HG03354 (cell line): ENCODE results near the gene VLDLR.
A peak's percentile ranks its signal among the peaks of the same experiment; 100 is the strongest.

Source experiments
- ATAC-seq: cut with Tn5 transposase; IDR thresholded peaks from one replicate; pipeline ENCODE4 v1.9.1; 2021; ENCODE audit warnings: mild to moderate bottlenecking; ENCODE audit not compliant: unreplicated experiment, poor library complexity, severe bottlenecking

VLDLR gene

GRCh38 chr9:2655411-2655901, 33.9 kb downstream of the VLDLR start:
- ATAC-seq, result peak; percentile 65

DNA sequence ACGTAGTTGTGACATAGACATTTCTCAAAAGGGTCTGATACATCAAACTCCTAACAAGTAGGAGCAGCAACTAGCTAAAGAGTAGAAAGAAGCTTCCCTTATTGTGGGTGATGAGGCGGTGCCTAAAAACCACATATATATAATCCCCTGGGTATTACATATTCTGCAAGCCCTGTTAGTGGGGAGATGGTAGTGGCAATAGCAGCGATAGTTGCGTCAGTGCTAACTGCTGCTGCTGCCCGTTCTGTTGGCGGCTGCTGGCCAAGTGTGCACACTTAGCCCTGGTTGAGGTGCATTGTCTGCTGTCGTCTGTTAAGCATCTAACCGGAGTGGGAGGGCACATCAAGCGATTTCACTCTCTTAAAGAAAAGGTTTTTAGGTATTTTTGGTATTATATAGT, 35.8 kb downstream of the VLDLR start:
- peak; percentile 58 for ATAC-seq

GRCh38 chr9:2662496-2662895, 40.9 kb downstream of the VLDLR start:
- ATAC-seq, result no peak

- no peak for ATAC-seq
These were observed 42.0 kb downstream of the VLDLR start for GRCh38 chr9:2663461-2664173.

- ATAC-seq, result no peak
These were observed 42.8 kb downstream of the VLDLR start for GRCh38 chr9:2664174-2665065.

GRCh38 chr9:2666569-2666968, 45.0 kb downstream of the VLDLR start:
- no peak for ATAC-seq

- ATAC-seq, result no peak
These were observed 51.6 kb downstream of the VLDLR start for GRCh38 chr9:2673161-2673560.

- ATAC-seq, result no peak
These were observed 52.7 kb downstream of the VLDLR start for GRCh38 chr9:2674141-2674824.

- no peak for ATAC-seq
These were observed 54.2 kb downstream of the VLDLR start for GRCh38 chr9:2675834-2676233.

GRCh38 chr9:2676466-2676865, 54.9 kb downstream of the VLDLR start:
- ATAC-seq, result no peak

DNA sequence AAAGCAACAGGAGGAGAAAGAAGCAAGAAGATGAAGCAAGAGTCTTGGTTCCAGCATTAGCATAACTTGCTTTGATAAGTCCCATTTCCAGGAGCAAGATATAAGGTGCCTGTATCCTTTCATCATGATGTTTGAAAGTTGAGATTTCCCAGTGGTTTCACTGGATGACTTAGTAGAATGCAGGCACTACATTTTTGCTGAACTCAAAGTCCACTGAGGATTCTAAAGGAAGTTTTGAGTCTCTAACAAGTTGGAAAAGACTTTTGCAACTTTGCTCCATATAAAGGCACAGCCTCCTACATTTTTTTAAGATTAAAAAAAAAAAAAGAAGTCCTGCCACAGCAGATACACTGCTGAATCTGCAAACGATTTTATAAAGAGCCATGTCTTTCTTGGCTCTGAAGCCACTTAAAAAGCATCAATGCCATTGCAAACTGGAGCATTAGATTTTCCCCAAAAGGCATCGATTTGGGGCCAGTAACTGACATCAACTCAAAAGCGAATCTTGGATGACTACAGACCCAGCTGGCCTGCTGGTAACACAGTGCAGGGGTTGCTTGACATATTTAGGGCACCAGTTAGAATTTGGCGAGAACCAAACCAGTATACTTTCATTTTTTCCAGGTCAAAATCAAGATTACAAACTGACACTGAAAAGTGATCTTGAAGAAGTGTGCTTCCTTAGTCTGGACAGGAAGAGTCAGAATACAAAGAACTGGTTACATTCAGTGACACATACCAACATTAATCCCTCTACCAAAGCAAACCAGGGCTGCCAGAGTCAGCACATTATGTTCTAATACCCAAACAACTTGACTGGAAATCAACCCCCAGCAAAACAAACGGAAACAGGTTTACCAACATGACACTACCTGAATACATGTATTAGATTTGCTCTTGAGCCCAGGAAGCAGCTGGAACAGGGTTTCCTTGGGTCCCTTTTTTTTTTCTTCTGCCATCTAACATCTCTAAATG, 56.6 kb downstream of the VLDLR start:
- no peak for ATAC-seq

DNA sequence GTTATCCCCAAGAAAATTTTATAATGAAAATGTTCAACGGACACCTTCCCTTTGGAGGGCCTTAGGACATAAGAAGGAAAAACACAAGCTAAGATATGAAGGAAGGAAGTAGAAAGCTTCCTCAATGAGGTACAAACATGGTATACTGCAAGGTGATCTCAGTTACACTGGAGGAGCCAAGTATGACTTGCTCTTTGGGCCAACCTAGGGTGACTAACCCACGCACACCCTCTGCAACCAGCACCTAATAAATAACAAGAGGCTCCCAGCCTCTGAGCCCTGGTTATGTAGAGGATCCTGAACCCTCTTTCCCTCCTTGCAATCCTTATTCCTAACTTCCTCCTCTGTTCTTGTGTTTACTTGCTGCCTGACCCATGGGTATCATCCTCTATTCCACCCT, 57.4 kb downstream of the VLDLR start:
- no peak for ATAC-seq

- no peak for ATAC-seq
These were observed 60.4 kb downstream of the VLDLR start for GRCh38 chr9:2681981-2682380.

GRCh38 chr9:2686911-2687310, 65.3 kb downstream of the VLDLR start:
- no peak for ATAC-seq

DNA sequence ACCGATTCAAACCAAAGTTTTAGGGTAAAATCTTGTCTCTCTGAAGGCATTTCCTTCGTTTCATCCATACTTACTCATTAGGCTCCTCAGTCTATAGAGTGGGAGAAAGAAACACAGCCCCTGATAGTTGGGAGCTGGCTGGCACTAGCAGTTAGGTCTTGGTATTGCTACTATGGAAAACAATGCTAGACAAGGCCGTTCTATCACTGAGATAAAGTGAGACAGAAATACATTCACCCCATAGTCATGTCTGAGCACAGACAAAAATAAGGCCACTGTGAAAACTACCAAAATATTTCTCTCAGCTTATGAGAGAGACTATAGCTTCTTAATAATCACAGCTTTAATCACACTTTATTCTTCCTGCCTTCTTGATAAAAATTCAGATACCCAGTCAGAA, 67.0 kb downstream of the VLDLR start:
- ATAC-seq, result no peak

DNA sequence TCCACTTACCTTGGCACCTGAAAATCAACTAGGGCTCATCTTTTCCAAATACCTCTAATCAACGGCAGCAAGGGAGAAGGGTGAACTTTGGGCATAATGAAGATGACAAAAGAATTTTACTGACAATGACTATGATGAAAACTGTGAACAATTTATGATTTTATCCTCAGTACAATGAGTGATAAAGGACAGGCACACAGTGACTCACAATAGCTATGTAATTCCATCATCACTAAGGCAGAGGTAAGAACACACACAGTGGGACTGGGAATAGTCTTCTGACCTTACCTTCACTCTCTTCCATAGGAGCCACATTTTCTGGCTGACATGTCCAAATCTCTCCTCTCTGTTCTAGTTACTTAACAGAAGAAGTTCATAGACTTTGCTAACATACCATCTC, 69.6 kb downstream of the VLDLR start:
- ATAC-seq, result no peak

DNA sequence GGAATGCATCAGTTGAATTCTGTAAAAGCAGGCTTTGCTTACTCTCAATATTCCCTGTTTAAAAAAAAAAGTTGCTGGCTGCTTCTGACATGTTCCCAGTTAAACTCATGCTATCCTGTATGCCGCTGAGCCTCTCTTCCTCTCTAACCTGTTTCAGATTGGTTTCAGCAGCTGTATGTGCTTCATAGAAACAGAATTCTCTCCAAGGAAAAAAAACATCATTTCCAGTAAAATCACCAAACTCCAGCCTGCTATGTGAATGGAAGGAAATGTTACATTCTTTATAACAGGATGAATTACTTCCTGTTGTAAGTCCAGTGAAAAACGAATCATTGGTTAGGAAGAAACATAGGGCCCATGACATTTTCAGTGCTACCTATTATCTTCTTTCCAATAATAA, 70.0 kb downstream of the VLDLR start:
- ATAC-seq, result no peak

GRCh38 chr9:2693056-2693455, 71.5 kb downstream of the VLDLR start:
- ATAC-seq, result no peak

GRCh38 chr9:2697492-2697891, 75.9 kb downstream of the VLDLR start:
- ATAC-seq, result no peak
